Fibroblast of lung (primary cell): ENCODE measurements around the gene ACAD8.

Experiments used
- CTCF ChIP-seq, 2 donors: IDR thresholded peaks in 1 of 2; conservative IDR thresholded peaks in 1 of 2; 1 replicate in 1 of 2; 2 replicates in 1 of 2; pipeline ENCODE4 v1.5.1; 2011 to 2012; ENCODE audit warnings: low read length in 2 of 2, control low read depth in 1 of 2, inconsistent platforms in 1 of 2, low read depth in 1 of 2, mild to moderate bottlenecking in 1 of 2
- EZH2 ChIP-seq: IDR thresholded peaks from 2 replicates; pipeline ENCODE4 v1.5.1; 2012; ENCODE audit warnings: low read length, control low read depth, mild to moderate bottlenecking; ENCODE audit errors: missing control alignments

GRCh38 chr11:134228625-134229024, 24.7 kb upstream of the ACAD8 start:
- no peak for TF ChIP-seq CTCF (conservative IDR thresholded peaks at IDR 0.05 in 1 of 2, IDR thresholded peaks at IDR 0.05 in 1 of 2; ENCODE audit: low read depth in 1 of 2, low read length in 2 of 2)
- TF ChIP-seq EZH2 = no peak
